HG03064 (cell line): Measurements from ENCODE around the gene ARMC10.
"Not testable (repeated sequence)": the region's sequence is repeated elsewhere in the genome, so short reads cannot be mapped to it uniquely, and the experiment has no call there.

Source experiments
- ATAC-seq: cut with Tn5 transposase; IDR thresholded peaks from one replicate; pipeline ENCODE4 v1.9.1; 2021; ENCODE audit warnings: low read depth; ENCODE audit not compliant: unreplicated experiment

The ARMC10 gene

DNA sequence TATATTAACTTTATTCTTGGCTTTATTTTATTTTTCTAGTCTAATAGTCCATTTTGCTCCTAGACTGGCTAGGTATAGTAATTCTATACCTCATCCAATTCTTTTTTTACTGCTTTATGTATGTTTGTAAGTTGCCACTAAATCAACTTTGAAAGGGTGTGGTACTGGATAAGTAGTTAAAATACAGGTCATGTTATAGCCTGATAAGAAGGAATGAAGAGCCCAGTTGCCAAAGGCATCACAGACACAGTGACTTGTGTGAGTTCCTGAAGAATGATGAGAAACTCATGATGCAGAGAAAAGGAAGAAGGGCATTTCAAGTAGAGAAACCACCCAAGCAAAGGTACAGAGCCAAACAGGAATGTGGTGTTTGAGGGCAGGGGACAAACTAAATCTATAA lies 46.7 kb downstream of the ARMC10 start:
- no peak for ATAC-seq

- ATAC-seq, result no peak
These were observed 48.6 kb downstream of the ARMC10 start for GRCh38 chr7:103123529-103123928.

GRCh38 chr7:103124429-103124979 lies 49.6 kb downstream of the ARMC10 start:
- ATAC-seq, result no peak

DNA sequence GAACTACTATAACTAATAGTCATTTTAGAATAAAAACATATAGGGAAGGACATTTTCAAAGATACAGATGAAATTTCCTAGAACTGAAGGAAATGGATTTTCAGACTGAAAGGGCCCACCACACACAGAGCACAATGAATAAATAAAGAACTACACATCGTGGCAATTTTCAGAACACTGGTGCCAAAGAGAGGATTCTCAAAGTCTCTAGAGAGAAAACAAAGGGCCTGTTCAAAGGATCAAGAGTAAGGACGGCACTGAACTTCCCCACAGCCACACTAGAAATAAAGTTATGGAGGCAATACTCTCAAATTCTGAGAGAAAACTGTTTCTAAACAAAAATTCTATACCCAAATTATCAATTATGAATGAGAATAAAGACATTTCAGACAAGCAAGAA lies 52.1 kb downstream of the ARMC10 start:
- ATAC-seq, result no peak

GRCh38 chr7:103129702-103130549 lies 55.0 kb downstream of the ARMC10 start:
- ATAC-seq, result no peak

DNA sequence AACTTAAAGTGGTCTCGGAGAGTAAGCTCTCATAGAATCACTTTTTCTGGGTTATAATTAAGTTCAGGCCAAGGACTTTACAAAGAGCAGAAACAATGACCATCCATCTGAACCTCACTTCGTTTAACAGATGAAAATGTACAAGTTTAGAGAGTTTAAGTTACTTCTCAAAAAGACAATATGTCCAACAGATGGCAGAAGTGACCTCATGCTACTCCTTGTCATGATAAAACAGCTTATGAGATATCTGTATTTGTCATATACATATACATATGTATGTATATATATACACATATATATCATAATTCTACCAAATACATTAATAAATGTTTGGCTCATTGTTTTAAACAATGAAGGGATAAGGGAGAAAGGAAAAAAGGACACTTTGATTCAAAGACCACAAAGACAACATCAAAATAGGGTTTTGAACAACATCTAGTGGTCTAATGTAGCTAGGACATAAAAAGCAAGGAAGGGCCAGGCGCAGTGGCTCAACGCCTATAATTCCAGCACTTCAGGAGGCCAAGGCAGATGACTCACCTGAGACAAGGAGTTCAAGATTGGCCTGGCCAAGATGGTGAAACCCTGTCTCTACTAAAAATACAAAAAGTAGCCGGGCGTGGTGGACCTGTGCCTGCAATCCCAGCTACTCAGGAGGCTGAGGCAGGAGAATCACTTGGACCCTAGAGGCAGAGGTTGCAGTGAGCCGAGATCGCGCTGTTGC lies 56.1 kb downstream of the ARMC10 start:
- no peak for ATAC-seq

DNA sequence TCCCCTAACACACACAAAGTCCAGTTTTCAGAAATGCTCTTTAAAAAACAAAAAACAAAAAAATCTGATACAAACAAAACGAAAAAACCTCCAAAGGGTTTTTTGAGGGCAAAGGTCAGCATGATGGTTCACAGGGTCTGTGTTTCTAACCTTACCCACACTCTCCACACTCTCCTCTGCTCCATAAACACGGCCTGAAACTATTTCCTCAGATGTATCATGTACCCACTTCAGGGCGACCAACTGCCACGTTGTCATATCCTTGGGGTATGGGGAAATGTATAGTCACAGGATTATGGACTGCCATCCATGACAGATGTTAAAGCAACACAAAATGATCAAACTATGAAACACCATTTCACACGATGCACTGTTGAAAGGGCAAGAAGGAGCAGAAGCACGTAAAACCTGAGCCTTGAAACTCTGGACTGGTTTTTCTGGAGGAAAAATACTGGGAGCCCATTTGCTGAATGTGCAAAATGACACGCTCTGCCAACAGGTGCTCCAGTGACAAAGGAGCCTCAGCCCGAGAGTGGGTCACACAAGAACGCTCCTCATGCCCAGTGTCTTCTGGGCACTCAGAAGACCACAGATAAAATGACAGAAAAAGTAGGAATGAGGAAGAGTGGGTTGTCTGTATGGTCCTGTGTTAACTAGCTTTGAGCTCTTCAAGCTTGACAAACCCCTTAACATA lies 58.2 kb downstream of the ARMC10 start:
- no peak for ATAC-seq

DNA sequence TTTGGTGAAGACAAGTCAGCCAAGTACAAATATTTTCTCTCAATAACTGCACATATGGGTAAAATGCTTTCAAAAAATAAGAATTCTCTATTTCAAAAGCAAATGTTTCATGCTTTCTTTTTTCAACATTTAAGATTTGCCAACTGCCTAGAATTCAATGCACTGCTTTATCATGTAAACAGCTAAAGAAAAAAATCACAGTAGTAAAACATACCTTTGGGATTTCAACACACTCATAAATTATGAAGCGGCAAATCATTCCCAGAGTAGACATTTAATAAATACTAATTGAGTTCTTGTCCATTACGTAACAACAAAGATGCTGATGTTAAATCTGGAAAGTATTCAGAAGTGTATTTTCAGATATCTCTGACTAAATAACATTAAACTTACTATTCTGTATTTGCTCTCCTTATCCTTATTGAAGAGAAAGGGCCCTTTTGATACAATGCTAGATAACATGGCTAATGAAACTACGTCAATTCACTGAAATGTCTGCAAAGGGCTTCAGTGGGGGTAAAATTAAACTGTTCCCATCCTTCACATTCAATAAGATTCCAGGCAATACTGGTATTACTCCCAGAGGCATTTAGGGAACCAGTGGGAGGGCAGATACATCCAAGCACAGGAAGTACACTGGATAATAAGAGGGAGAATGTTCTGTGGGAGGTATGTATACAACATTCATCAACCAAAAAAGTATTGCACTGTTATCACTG lies 60.1 kb downstream of the ARMC10 start:
- no peak for ATAC-seq

DNA sequence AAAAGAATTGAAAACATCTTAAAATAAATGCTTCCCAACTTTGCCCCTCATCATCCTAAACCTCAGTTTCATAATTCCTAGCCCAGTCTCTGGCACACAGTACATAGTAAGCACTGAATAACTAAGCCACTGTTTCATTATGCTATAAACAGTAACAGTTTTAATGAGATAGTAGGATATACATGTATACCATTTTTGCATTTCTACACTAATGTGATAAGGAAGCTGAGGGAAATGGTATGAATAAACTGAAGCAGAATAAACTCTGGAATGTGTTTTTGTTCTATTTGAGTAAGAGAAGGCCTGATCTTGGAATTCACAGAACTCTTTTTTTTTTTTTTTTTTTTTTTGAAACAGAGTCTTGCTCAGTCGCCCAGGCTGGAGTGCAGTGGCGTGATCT lies 65.1 kb downstream of the ARMC10 start:
- ATAC-seq, result no peak

DNA sequence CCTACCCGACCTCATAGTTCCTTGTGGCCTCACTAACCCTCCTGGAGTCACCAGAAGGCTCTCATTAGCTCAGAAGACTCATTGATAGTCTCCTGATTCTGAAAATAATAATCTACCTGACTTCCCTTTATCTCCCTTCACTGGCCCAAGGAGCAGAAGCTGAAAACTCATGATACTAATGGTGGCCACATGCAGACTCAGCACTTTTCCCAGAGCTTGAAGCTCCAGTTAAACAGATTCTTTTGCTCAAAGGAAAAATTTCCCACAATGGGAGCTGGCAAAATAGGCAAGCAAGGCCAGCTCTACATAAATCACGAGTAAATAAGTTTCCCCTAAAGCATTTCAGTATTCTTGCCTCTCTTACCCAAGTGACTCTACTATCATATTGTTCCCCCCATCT lies 65.7 kb downstream of the ARMC10 start:
- ATAC-seq, result no peak

GRCh38 chr7:103141753-103142404 lies 66.9 kb downstream of the ARMC10 start:
- ATAC-seq, result no peak

- no peak for ATAC-seq
These were observed 67.6 kb downstream of the ARMC10 start for GRCh38 chr7:103142494-103142893.

DNA sequence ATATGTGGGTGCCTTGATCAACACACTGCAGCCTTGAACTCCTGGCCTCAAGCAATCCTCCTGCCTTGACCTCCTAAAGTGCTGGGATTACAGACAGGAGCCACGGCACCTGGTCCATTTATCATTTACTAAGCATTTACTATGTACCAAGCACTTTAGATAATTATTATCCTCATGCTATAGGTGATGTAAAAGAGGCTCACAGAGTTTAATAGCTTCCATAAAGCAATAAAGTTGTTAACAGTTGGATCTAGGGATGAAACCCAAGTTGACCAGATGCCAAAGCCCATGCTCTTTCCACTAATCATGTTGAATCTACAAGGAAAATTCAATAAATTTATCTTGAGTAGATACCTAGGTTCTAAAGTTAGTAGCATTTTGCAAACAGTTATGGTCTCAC lies 68.9 kb downstream of the ARMC10 start:
- no peak for ATAC-seq

DNA sequence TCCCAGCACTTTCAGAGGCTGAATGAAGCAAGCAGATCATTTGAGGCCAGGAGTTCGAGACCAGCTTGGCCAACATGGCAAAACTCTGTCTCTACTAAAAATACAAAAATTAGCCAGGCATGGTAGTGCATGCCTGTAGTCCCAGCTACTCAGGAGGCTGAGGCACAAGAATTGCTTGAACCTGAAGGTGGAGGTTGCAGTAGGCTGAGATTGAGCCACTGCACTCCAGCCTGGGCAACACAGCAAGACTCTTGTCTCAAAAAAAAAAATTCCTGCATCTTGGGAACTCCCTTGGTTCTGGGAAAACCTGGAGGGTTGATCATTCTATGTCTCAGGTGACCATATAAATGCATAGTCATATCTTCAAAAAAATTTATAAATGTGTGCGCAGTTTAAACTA lies 69.8 kb downstream of the ARMC10 start:
- ATAC-seq, result not testable (repeated sequence)

DNA sequence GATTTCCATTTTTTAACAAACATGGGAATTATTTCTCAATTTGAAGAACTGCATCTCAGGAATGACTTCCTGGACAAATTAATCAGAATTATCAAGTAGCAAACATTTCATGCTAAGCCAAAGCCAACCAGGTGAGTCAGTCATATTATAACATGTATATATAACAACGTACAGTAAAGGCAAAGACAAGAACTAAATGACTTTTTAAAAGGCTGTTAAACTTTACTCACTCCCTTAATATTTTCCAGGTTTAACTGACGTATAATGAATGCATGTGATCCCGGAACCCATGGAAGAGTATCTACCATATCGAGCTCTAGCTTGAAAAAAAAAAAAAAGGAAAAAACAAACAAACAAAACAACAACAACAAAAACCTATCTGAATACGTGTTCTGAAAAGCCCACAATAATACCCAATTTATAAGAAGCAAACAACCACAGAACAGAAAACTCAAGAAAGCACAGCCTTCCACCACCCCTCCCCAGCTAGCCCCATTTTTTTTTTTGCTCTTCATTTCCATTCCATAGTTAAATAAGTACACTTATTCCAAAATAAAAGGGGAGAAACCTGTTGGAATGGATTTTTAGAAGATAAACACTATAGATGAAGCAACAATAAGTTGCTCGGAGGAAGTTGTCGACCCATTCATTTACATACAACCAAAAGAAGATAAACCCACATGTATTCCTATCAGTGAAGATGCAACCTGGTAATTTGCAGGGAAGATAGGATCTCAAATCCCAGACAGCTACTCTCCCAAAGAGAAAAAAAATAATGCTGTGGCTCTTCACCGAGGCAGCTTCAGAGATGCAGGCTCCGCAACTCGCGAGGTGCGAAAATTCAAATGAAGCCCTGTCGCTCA lies 73.4 kb downstream of the ARMC10 start:
- ATAC-seq, result peak; percentile 5
